Tibial nerve (tissue), 4 donors: ENCODE results near the gene TMC8.

Experiments used
- EP300 ChIP-seq, 2 donors: sonication (generic); formaldehyde crosslinking; IDR thresholded peaks; one replicate each; pipeline ENCODE4 v1.6.1; 2017; ENCODE audit warnings: antibody characterized with exemption in 2 of 2, mild to moderate bottlenecking in 1 of 2
- TF ChIP-seq, protein P1 (sequence below), 5 experiments: fragments of 200-600 bp in 3 of 5; fragments of 450-650 bp in 2 of 5; sonication (generic) in 3 of 5; IDR thresholded peaks; one replicate each; pipeline ENCODE4 v1.5.1; 2016 to 2019; ENCODE audit warnings: antibody characterized with exemption in 5 of 5, mild to moderate bottlenecking in 3 of 5, moderate library complexity in 2 of 5

DNA sequence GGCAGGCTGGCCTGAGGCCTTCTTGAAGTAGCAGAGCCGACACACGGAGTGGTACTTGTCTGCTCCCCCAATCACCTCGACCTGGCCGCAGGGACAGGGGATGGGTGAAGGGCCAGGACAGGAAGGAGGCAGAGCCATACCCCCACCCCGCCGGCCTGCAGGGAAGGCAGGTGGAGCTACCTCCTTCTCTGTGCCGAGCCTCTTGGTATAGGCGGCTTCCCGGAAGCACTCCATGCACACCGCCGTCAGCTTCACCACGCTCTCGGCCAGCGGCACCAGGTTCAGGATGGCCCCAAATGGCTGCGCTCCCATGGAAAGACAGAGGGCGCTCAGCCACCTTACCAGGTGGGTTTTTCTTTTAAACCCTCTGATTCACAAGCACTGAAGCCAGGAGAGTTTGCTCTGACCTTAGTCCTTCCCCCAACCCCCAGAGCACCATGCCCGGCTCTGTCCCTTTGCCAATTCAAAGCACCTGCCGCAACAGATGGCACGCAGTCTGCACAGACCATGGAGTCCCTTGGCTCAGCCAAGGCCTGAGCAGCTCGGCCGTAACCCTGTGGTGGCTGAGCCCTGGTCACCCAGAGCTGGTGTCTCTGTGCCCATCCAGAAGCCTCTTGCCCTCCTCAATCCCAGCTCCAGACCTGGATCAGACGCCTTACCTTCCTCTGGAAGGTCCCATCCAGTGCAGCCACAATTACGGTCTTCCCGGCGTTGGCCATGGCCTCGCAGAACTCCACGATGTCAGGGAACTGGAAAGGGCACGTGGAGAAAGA lies 44.5 kb downstream of the TMC8 start:
- TF ChIP-seq, protein P1, sequence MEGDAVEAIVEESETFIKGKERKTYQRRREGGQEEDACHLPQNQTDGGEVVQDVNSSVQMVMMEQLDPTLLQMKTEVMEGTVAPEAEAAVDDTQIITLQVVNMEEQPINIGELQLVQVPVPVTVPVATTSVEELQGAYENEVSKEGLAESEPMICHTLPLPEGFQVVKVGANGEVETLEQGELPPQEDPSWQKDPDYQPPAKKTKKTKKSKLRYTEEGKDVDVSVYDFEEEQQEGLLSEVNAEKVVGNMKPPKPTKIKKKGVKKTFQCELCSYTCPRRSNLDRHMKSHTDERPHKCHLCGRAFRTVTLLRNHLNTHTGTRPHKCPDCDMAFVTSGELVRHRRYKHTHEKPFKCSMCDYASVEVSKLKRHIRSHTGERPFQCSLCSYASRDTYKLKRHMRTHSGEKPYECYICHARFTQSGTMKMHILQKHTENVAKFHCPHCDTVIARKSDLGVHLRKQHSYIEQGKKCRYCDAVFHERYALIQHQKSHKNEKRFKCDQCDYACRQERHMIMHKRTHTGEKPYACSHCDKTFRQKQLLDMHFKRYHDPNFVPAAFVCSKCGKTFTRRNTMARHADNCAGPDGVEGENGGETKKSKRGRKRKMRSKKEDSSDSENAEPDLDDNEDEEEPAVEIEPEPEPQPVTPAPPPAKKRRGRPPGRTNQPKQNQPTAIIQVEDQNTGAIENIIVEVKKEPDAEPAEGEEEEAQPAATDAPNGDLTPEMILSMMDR (IDR thresholded peaks at IDR 0.05) = no peak
- no peak for TF ChIP-seq EP300 (IDR thresholded peaks at IDR 0.05)
